GM12878 (cell line): ENCODE data around the gene SLC25A51. TPM values are rescaled to one million over a fixed set of nuclear protein-coding genes. Genes with fewer than 3 reads are reported as not detected.

Experiments
- ATAC-seq: fragments of 200-7000 bp; cut with Tn5 transposase; 3 replicates; pipeline ENCODE4 v1.9.1; 2020; ENCODE audit warnings: mild to moderate bottlenecking, moderate library complexity
- BruUV-seq: library from RNA; stranded (reverse); fragments of 400-500 nt; replicated peaks from 2 replicates; lab custom pipeline; 2021; lab: Mats Ljungman, UMichigan
- CTCF ChIA-PET: fragments of 300-600 bp; sonication (Branson Sonifier 250); formaldehyde crosslinking; extraction: SDS; loops from one replicate; lab custom pipeline; 2021; ENCODE audit warnings: inconsistent platforms; lab: Yijun Ruan, JAX
- POLR2A ChIA-PET: fragments of 350-600 bp; formaldehyde crosslinking; extraction: SDS; loops from one replicate; lab custom pipeline; 2021; ENCODE audit warnings: inconsistent platforms; lab: Charles Lee
- RAD21 ChIA-PET: fragments of 300-600 bp; sonication (Branson Sonifier 250); formaldehyde crosslinking; loops from one replicate; lab custom pipeline; 2023; ENCODE audit warnings: antibody characterized with exemption; ENCODE audit not compliant: unreplicated experiment; lab: Charles Lee
- SMC1A ChIA-PET: fragments of 300-600 bp; sonication (Branson Sonifier 250); formaldehyde crosslinking; loops from one replicate; lab custom pipeline; 2023; ENCODE audit not compliant: unreplicated experiment, uncharacterized antibody; lab: Charles Lee
- DNase-seq: peaks from one replicate; pipeline ENCODE4 v3.0.0-alpha.2; 2011; ENCODE audit warnings: low read depth, low spot score
- FAIRE-seq: peaks from 3 replicates; lab custom pipeline; 2011; peaks lifted over from hg19 to GRCh38; lab: Jason Lieb, UNC
- H2AFZ ChIP-seq: 2 replicates; pipeline ENCODE4 v1.6.0; 2011; ENCODE audit warnings: low read depth, low read length, control low read depth; ENCODE audit not compliant: control insufficient read depth
- H3K27ac ChIP-seq: 2 replicates; pipeline ENCODE4 v1.5.1; 2011; ENCODE audit warnings: control low read depth; ENCODE audit not compliant: control insufficient read depth, insufficient read depth
- H3K27me3 ChIP-seq, 2 experiments: replicated peaks in 1 of 2; 2 replicates each; pipeline versions ENCODE4 v1.6.0 to v1.6.1; 2011; ENCODE audit warnings: low read length in 1 of 2; ENCODE audit not compliant: control insufficient read depth in 2 of 2, insufficient read depth in 2 of 2
- H3K36me3 ChIP-seq, 2 experiments: 2 replicates each; pipeline ENCODE4 v1.5.1; 2011; ENCODE audit warnings: low read length in 1 of 2; ENCODE audit not compliant: control insufficient read depth in 2 of 2, insufficient read depth in 2 of 2
- H3K4me1 ChIP-seq: 2 replicates; pipeline ENCODE4 v1.6.1; 2011; ENCODE audit warnings: mild to moderate bottlenecking, low read length, moderate library complexity, mixed read lengths; ENCODE audit not compliant: control insufficient read depth, insufficient read depth
- H3K4me2 ChIP-seq: 2 replicates; pipeline ENCODE4 v1.6.0; 2011; ENCODE audit warnings: control low read depth; ENCODE audit not compliant: control insufficient read depth, insufficient read depth
- H3K4me3 ChIP-seq: fragments of 200-600 bp; sonication (generic); 2 replicates; pipeline ENCODE4 v1.5.1; 2016
- H3K79me2 ChIP-seq: 2 replicates; pipeline ENCODE4 v1.6.0; 2011; ENCODE audit warnings: low read length; ENCODE audit not compliant: control insufficient read depth, insufficient read depth
- H3K9ac ChIP-seq: 2 replicates; pipeline ENCODE4 v1.8.0; 2011; ENCODE audit warnings: low read length, control low read depth, mixed read lengths; ENCODE audit not compliant: control insufficient read depth, insufficient read depth
- H3K9me3 ChIP-seq: replicated peaks from 3 replicates; pipeline ENCODE4 v1.5.1; 2011; ENCODE audit warnings: mild to moderate bottlenecking, low read length; ENCODE audit not compliant: control insufficient read depth, insufficient read depth
- H4K20me1 ChIP-seq: 2 replicates; pipeline ENCODE4 v1.6.0; 2011; ENCODE audit not compliant: control insufficient read depth, insufficient read depth
- CHD2 ChIP-seq: IDR thresholded peaks from 2 replicates; pipeline ENCODE4 v1.6.1; 2011; ENCODE audit warnings: low read depth, low read length, improper control_type of control experiment, borderline replicate concordance
- DPF2 ChIP-seq: fragments of 450-650 bp; IDR thresholded peaks from 2 replicates; pipeline ENCODE4 v1.6.1; 2017; ENCODE audit warnings: mild to moderate bottlenecking
- EED ChIP-seq: sonication (generic); IDR thresholded peaks from 2 replicates; pipeline ENCODE4 v1.6.1; 2016; ENCODE audit warnings: antibody characterized with exemption, low read depth
- EGR1 ChIP-seq, 2 experiments: IDR thresholded peaks; 1 replicate in 1 of 2; 2 replicates in 1 of 2; pipeline ENCODE4 v1.6.1; 2011 to 2012; ENCODE audit warnings: low read depth in 2 of 2, low read length in 2 of 2, borderline replicate concordance in 1 of 2, mild to moderate bottlenecking in 1 of 2, moderate library complexity in 1 of 2
- POLR2A ChIP-seq: IDR thresholded peaks from 2 replicates; pipeline ENCODE4 v1.6.1; 2011; ENCODE audit warnings: low read depth, mild to moderate bottlenecking, low read length
- SP1 ChIP-seq: IDR thresholded peaks from one replicate; pipeline ENCODE4 v1.6.1; 2011; ENCODE audit warnings: low read depth, low read length
- SREBF1 ChIP-seq: IDR thresholded peaks from 2 replicates; pipeline ENCODE4 v1.6.1; 2012; ENCODE audit warnings: mild to moderate bottlenecking, low read length
- WGBS: methylation state at CpG from one replicate; pipeline ENCODE4 v1.1.6; 2016; ENCODE audit warnings: low lambda C conversion rate; ENCODE audit not compliant: insufficient replicate concordance, insufficient coverage; ENCODE audit errors: missing lambda C conversion rate; 5-methylcytosine and 5-hydroxymethylcytosine counted together
- in situ Hi-C: fragments of 300-500 bp; cut with MboI; formaldehyde crosslinking; loops from 9 replicates; pipeline ENCODE4 v1.14.3; 2018; ENCODE audit warnings: mixed read lengths
- intact Hi-C: fragments of 100-400 bp; cut with micrococcal nuclease; formaldehyde crosslinking; loops from one replicate; pipeline ENCODE4 v1.14.2; 2022; ENCODE audit not compliant: unreplicated experiment
- polyA plus RNA-seq, 11 experiments: library from polyadenylated mRNA; depleted of rRNA in 4 of 11; unstranded in 6 of 11; stranded (reverse) in 5 of 11; fragments of >200 nt; fragmentation: Nextera tagmentation in 4 of 11; fragmentation: Illumina TruSeq in 1 of 11; extraction: Ambion mirVana in 4 of 11; extraction: Trizol in 1 of 11; gene quantifications; 1 replicate in 1 of 11; 2 replicates in 10 of 11; pipeline versions ENCODE4 v1.2.1 to v1.2.3, GENCODE V29; 2011 to 2016; ENCODE audit warnings: inconsistent platforms in 2 of 11, missing spikeins in 2 of 11, low read depth in 1 of 11
- total RNA-seq, 4 experiments: library from RNA; depleted of rRNA in 3 of 4; stranded (reverse); fragments of >200 nt in 3 of 4; fragmentation: Illumina TruSeq in 1 of 4; extraction: Trizol in 1 of 4; gene quantifications; 2 replicates each; pipeline versions ENCODE4 v1.2.1 to v1.2.3, GENCODE V29; 2013 to 2021
- TF ChIP-seq, protein P1 (sequence below): fragments of 450-650 bp; formaldehyde crosslinking; IDR thresholded peaks from 2 replicates; pipeline ENCODE4 v1.5.0; 2022; ENCODE audit warnings: mild to moderate bottlenecking, missing genetic modification characterization
- TF ChIP-seq, protein P2 (sequence below): fragments of 450-650 bp; IDR thresholded peaks from 2 replicates; pipeline ENCODE4 v1.6.1; 2017; ENCODE audit warnings: antibody characterized with exemption, mild to moderate bottlenecking, moderate library complexity

SLC25A51 gene
- total and polyA plus RNA-seq, 10 of the 15 experiments (the other 5 are each of a cell fraction or from before 2014, with no cell fraction given) = 3.8 to 29.3 (median 13.2) TPM

- ChIA-PET CTCF (interaction anchor here (1.1 to 2.0 kb wide), 5 partner anchors 145 to 346 kb away, joined by 3 to 7 read pairs (median 4); no protein-coding TSS in a partner anchor), SMC1A (interaction anchor here (1.0 kb wide), 1 partner anchor 16 kb away, joined by 3 read pairs; no protein-coding TSS in a partner anchor), RAD21 (interaction anchor here (0.9 to 1.7 kb wide), 2 partner anchors 149 to 150 kb away, joined by 3 to 5 read pairs; no protein-coding TSS in a partner anchor), POLR2A (no interaction called here)
- Histone ChIP-seq H3K9me3 (no peaks in the 10 kb centered on the region; the same call in 2 of the 3 replicates), H3K27me3 (no peaks in the 10 kb centered on the region), H3K4me1 (no peaks in the 10 kb centered on the region; the same call in 1 of the 2 replicates), H3K79me2 (no peaks in the 10 kb centered on the region), H3K27ac (no peak overlapping the region), H3K4me3 (no peak overlapping the region), H3K36me3 (no peaks in the 10 kb centered on the region), H4K20me1 (no peaks in the 10 kb centered on the region), H3K4me2 (no peak overlapping the region), H2AFZ (no peak overlapping the region), H3K9ac (no peak overlapping the region)
- BruUV-seq = no TSS peak
- no peak for ATAC-seq
- in situ Hi-C loops (loop anchor here (5.0 to 25.0 kb wide), 2 partner anchors 49 to 769 kb away; no protein-coding TSS in a partner anchor), intact Hi-C loops (no loop called here)
- DNase-seq = no peak
- no peak for FAIRE-seq
- TF ChIP-seq, protein P1, sequence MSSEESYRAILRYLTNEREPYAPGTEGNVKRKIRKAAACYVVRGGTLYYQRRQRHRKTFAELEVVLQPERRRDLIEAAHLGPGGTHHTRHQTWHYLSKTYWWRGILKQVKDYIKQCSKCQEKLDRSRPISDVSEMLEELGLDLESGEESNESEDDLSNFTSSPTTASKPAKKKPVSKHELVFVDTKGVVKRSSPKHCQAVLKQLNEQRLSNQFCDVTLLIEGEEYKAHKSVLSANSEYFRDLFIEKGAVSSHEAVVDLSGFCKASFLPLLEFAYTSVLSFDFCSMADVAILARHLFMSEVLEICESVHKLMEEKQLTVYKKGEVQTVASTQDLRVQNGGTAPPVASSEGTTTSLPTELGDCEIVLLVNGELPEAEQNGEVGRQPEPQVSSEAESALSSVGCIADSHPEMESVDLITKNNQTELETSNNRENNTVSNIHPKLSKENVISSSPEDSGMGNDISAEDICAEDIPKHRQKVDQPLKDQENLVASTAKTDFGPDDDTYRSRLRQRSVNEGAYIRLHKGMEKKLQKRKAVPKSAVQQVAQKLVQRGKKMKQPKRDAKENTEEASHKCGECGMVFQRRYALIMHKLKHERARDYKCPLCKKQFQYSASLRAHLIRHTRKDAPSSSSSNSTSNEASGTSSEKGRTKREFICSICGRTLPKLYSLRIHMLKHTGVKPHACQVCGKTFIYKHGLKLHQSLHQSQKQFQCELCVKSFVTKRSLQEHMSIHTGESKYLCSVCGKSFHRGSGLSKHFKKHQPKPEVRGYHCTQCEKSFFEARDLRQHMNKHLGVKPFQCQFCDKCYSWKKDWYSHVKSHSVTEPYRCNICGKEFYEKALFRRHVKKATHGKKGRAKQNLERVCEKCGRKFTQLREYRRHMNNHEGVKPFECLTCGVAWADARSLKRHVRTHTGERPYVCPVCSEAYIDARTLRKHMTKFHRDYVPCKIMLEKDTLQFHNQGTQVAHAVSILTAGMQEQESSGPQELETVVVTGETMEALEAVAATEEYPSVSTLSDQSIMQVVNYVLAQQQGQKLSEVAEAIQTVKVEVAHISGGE (CRISPR knock-in tag) = no peak
- TF ChIP-seq SP1 (no peak), SREBF1 (no peak), CHD2 (no peak), EGR1 (IDR thresholded peaks at IDR 0.05; ENCODE audit: borderline replicate concordance in 1 of 2, low read depth in 2 of 2, low read length in 2 of 2) (no peak), POLR2A (no peak), DPF2 (no peak), EED (no peak)
- TF ChIP-seq, protein P2, sequence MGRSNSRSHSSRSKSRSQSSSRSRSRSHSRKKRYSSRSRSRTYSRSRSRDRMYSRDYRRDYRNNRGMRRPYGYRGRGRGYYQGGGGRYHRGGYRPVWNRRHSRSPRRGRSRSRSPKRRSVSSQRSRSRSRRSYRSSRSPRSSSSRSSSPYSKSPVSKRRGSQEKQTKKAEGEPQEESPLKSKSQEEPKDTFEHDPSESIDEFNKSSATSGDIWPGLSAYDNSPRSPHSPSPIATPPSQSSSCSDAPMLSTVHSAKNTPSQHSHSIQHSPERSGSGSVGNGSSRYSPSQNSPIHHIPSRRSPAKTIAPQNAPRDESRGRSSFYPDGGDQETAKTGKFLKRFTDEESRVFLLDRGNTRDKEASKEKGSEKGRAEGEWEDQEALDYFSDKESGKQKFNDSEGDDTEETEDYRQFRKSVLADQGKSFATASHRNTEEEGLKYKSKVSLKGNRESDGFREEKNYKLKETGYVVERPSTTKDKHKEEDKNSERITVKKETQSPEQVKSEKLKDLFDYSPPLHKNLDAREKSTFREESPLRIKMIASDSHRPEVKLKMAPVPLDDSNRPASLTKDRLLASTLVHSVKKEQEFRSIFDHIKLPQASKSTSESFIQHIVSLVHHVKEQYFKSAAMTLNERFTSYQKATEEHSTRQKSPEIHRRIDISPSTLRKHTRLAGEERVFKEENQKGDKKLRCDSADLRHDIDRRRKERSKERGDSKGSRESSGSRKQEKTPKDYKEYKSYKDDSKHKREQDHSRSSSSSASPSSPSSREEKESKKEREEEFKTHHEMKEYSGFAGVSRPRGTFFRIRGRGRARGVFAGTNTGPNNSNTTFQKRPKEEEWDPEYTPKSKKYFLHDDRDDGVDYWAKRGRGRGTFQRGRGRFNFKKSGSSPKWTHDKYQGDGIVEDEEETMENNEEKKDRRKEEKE = no peak
- 58% methylated on average over 21 of the region's 21 CpGs for WGBS
Observed at GRCh38 chr9:37917801-37918664, 14.1 kb upstream of the SLC25A51 start.
